T-helper 2 cell (primary cell): ENCODE results near the gene SBF1.
A peak's percentile ranks its signal among the peaks of the same experiment; 100 is the strongest.

Experiments
- DNase-seq, 5 experiments: peaks; one replicate each; pipeline versions ENCODE4 v3.0.0 to v3.0.0-alpha.2; 2012 to 2022

The SBF1 gene

GRCh38 chr22:50505776-50506610 lies 31.2 kb upstream of the SBF1 start:
- DNase-seq, result no peak

DNA sequence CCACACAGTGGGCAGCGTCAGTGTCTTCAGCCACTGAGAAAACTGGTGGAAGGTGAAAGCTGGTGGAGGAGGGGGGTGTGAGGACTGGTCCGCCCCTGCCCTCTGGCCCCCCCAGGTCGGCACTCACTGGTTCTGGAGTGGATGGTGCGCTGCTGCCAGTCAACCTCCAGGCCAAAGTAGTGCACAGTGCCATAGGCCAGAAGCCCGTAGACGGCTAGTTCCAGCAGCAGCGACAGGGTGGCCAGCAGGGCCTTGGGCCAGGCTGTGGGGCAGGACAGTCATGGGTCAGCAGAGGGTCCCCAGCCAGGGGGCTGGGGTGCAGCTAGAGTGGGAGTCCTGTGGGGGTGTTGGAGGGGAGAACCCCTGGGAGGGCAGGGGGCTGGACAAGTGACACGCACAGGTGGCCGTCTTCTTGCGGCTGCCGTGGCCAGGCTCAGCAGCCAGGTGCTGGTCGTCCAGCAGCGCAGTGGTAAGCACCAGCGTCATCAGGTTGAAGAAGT lies 30.5 kb upstream of the SBF1 start:
- DNase-seq, result no peak

GRCh38 chr22:50504369-50505211 lies 29.8 kb upstream of the SBF1 start:
- DNase-seq, result no peak

GRCh38 chr22:50503475-50504145 lies 28.8 kb upstream of the SBF1 start:
- no peak for DNase-seq

GRCh38 chr22:50502628-50503474 lies 28.0 kb upstream of the SBF1 start:
- no peak for DNase-seq

GRCh38 chr22:50502096-50502495 lies 27.3 kb upstream of the SBF1 start:
- DNase-seq, result no peak

GRCh38 chr22:50500452-50500851 lies 25.6 kb upstream of the SBF1 start:
- no peak for DNase-seq

GRCh38 chr22:50498322-50498890 lies 23.6 kb upstream of the SBF1 start:
- DNase-seq, result peak in 4 of 5 experiments; percentile 41 to 70 (median 50)

- DNase-seq, result no peak
Measured at GRCh38 chr22:50497093-50497492, 22.3 kb upstream of the SBF1 start.

DNA sequence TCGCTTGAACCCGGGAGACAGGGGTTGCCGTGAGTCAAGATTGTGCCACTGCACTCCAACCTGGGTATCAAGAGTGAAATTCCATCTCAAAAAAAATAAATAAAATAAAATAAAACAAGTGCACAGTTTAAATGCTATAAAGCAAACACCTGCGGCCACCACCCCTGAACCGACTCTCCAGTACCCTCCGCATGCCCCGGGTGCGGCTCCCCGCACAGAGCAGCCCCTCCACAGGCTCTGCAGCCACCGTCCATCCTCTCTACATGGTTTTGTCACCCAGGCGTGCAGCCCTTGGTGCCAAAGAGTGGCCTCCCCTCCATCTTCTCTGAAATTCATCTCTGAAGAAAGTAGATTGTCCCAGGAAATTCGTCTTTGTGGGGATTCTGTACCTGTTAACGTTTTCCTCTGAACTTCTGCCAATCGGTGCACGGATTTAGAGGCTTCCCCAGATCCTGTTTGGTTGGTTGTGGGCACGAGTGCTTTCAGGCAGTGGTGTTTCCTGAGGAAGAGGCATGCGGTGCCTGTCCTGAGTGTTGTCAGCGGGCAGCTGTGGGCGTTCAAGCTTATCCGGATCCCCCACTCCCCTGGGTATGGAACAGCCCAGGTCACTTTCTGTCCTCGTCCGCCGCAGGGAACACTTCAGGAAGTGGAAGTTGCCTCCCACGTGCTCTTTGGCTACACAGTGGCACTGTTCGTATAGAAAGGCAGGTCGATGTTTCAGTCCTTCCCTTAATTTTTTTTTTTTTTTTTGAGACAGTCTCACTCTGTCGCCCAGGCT lies 15.9 kb upstream of the SBF1 start:
- DNase-seq, result no peak

- no peak for DNase-seq
Measured at GRCh38 chr22:50489363-50490243, 14.8 kb upstream of the SBF1 start.

DNA sequence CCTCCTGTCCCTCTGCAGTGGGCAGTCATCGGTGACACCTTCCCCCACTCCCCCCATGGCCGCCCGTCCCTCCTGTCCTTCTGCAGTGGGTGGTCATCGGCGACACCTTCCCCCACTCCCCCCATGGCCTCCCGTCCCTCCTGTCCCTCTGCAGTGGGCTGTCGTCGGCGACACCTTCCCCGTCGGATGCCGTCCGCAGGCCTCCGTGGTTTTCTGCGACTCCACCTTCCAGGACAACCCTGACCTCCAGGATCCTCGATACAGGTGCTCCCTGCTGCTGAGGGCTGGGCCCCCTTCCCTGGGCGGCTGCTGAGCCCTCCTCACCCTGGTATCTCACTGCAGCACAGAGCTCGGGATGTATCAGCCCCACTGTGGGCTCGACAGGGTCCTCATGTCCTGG lies 14.1 kb upstream of the SBF1 start:
- DNase-seq, result no peak

DNA sequence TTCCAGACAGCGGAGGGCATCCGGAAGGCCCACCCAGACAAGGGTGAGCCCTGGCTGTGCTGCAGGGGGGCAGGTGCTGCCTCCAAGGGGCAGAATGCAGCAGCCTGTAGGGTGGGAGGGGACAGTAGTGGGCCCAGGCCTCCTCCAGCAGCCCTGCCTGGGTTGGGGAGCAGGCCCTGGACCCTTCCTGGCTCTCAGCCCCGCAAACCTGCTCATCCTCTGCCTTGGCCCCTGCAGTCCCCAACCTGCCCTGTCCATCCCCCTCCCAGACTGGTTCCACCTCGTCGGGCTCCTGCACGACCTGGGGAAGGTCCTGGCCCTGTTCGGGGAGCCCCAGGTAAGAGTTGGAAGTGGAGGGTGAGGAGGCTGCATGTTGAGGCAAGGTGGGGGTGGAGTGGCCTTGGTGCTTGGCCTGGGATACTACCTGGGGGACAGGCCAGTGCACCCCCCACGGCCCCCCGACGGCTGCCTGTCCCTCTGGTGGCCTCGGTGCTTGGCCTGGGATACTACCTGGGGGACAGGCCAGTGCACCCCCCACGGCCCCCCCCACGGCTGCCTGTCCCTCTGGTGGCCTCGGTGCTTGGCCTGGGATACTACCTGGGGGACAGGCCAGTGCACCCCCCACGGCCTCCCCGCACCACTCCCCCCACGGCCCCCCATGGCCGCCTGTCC lies 13.3 kb upstream of the SBF1 start:
- DNase-seq, result no peak

- no peak for DNase-seq
Measured at GRCh38 chr22:50487290-50488005, 12.6 kb upstream of the SBF1 start.

DNA sequence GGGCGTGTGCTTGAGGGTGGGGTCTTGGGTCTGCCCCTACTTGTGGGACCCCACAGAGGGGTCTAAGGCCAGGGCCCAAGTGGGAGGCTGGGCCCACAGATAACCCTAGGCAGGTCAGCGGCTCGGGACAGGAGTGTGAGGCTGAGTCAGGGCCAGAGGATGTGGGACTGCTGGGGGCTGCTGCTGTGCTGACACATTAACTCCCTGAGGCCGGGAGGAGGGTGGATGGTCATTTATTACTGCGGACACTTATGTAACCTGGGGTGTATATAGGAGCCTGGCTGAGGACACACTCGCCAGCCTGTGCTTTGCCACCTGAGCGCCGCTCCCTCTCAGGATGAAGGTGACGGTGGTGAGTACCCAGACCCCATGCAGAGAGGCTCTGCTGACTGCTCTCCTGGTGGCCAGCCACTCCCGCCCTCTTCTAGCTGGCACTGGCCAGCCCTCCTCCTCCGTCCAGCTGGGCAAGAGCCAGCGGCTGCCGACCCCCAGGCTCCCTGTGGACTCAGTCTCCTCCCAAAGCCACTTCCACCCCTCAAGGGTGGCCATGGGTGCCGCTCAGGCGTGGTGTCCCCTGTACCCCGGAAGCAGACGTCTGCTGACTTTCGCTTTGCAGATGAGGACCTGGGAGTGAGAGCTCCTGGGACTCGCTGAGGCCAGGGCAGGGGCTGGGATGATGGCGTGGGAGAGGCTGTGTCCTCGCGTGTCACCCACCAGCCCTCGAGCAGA lies 11.9 kb upstream of the SBF1 start, which contains the start of gene MIOX:
MIOX (plus strand) TSS at position 299 of the 729 bp plus-strand sequence; CDS start at position 338, 39 bp downstream.
- no peak for DNase-seq

GRCh38 chr22:50485221-50486131 lies 10.6 kb upstream of the SBF1 start:
- no peak for DNase-seq
